H1 (cell line): ENCODE measurements around the gene CSF2. TPM values are rescaled to one million over a fixed set of nuclear protein-coding genes. Genes with fewer than 3 reads are reported as not detected.

ENCODE experiments used
- BCL11A ChIP-seq, 2 experiments: IDR thresholded peaks; one replicate each; pipeline ENCODE4 v1.6.1; 2011; ENCODE audit warnings: low read depth in 2 of 2, low read length in 2 of 2, mild to moderate bottlenecking in 2 of 2
- CREB1 ChIP-seq: IDR thresholded peaks from 2 replicates; pipeline ENCODE4 v1.6.1; 2012; ENCODE audit warnings: inconsistent platforms
- CTBP2 ChIP-seq: IDR thresholded peaks from 2 replicates; pipeline ENCODE4 v1.7.0; 2011; ENCODE audit warnings: borderline replicate concordance, mild to moderate bottlenecking, moderate library complexity, mixed read lengths, low read length; ENCODE audit not compliant: insufficient read depth, insufficient read length
- POU5F1 ChIP-seq: IDR thresholded peaks from 2 replicates; pipeline ENCODE4 v1.6.1; 2011; ENCODE audit warnings: low read depth, mild to moderate bottlenecking, low read length, moderate library complexity
- RFX5 ChIP-seq: IDR thresholded peaks from 2 replicates; pipeline ENCODE4 v1.6.1; 2011; ENCODE audit warnings: low read depth, low read length, improper control_type of control experiment, borderline replicate concordance
- SP4 ChIP-seq: IDR thresholded peaks from 2 replicates; pipeline ENCODE4 v1.6.1; 2012; ENCODE audit warnings: low read length, inconsistent platforms
- polyA plus RNA-seq, 7 experiments: library from polyadenylated mRNA; depleted of rRNA in 3 of 7; stranded (reverse) in 5 of 7; unstranded in 2 of 7; fragments of >200 nt in 5 of 7; fragments of 200-250 nt in 2 of 7; gene quantifications; 1 replicate in 5 of 7; 2 replicates in 1 of 7; 4 replicates in 1 of 7; pipeline versions ENCODE4 v1.2.1 to v1.2.3, GENCODE V29; 2011 to 2013; ENCODE audit warnings: missing spikeins in 2 of 7, mixed read lengths in 2 of 7
- total RNA-seq: library from RNA; stranded (reverse); fragmentation: NEBNext Ultra II Directional; extraction: Animal tissue kit (Norgen Biotek cat#: 25700); gene quantifications from 2 replicates; pipeline ENCODE4 v1.2.1, GENCODE V29; 2021
- TF ChIP-seq, protein P1 (sequence below): fragments of 300-600 bp; sonication (generic); IDR thresholded peaks from 2 replicates; pipeline ENCODE4 v1.7.1; 2012; ENCODE audit warnings: low read length, moderate library complexity, mild to moderate bottlenecking, inconsistent platforms; ENCODE audit not compliant: insufficient replicate concordance
- TF ChIP-seq, protein P2 (sequence below): IDR thresholded peaks from 2 replicates; pipeline ENCODE4 v1.6.1; 2011; ENCODE audit warnings: low read depth, mild to moderate bottlenecking, low read length; ENCODE audit not compliant: insufficient read depth

Gene CSF2
- total and polyA plus RNA-seq, 2 of the 8 experiments (the other 6 are each of a cell fraction or from before 2014, with no cell fraction given), result not detected

DNA sequence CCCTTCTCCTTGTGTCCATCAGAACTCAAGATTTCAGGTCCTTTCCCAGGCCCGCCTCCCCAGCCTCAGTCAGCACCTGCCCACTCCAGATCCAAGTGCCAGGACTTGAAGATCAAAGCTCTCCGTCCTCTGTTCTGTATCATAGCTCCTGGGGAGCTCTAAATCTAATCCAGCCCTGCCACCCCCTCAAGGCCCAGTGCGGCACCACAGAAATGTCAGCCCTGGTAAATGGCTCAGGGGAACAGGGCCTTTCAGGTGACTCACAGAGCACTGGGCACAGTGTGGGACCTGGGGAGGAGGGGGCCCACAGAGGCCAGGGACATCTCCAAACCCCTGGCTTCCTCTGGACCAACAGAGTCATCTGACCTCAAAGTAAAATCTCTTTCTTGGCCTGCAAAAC lies 6.0 kb downstream of the CSF2 start (continued):
- TF ChIP-seq, protein P1, sequence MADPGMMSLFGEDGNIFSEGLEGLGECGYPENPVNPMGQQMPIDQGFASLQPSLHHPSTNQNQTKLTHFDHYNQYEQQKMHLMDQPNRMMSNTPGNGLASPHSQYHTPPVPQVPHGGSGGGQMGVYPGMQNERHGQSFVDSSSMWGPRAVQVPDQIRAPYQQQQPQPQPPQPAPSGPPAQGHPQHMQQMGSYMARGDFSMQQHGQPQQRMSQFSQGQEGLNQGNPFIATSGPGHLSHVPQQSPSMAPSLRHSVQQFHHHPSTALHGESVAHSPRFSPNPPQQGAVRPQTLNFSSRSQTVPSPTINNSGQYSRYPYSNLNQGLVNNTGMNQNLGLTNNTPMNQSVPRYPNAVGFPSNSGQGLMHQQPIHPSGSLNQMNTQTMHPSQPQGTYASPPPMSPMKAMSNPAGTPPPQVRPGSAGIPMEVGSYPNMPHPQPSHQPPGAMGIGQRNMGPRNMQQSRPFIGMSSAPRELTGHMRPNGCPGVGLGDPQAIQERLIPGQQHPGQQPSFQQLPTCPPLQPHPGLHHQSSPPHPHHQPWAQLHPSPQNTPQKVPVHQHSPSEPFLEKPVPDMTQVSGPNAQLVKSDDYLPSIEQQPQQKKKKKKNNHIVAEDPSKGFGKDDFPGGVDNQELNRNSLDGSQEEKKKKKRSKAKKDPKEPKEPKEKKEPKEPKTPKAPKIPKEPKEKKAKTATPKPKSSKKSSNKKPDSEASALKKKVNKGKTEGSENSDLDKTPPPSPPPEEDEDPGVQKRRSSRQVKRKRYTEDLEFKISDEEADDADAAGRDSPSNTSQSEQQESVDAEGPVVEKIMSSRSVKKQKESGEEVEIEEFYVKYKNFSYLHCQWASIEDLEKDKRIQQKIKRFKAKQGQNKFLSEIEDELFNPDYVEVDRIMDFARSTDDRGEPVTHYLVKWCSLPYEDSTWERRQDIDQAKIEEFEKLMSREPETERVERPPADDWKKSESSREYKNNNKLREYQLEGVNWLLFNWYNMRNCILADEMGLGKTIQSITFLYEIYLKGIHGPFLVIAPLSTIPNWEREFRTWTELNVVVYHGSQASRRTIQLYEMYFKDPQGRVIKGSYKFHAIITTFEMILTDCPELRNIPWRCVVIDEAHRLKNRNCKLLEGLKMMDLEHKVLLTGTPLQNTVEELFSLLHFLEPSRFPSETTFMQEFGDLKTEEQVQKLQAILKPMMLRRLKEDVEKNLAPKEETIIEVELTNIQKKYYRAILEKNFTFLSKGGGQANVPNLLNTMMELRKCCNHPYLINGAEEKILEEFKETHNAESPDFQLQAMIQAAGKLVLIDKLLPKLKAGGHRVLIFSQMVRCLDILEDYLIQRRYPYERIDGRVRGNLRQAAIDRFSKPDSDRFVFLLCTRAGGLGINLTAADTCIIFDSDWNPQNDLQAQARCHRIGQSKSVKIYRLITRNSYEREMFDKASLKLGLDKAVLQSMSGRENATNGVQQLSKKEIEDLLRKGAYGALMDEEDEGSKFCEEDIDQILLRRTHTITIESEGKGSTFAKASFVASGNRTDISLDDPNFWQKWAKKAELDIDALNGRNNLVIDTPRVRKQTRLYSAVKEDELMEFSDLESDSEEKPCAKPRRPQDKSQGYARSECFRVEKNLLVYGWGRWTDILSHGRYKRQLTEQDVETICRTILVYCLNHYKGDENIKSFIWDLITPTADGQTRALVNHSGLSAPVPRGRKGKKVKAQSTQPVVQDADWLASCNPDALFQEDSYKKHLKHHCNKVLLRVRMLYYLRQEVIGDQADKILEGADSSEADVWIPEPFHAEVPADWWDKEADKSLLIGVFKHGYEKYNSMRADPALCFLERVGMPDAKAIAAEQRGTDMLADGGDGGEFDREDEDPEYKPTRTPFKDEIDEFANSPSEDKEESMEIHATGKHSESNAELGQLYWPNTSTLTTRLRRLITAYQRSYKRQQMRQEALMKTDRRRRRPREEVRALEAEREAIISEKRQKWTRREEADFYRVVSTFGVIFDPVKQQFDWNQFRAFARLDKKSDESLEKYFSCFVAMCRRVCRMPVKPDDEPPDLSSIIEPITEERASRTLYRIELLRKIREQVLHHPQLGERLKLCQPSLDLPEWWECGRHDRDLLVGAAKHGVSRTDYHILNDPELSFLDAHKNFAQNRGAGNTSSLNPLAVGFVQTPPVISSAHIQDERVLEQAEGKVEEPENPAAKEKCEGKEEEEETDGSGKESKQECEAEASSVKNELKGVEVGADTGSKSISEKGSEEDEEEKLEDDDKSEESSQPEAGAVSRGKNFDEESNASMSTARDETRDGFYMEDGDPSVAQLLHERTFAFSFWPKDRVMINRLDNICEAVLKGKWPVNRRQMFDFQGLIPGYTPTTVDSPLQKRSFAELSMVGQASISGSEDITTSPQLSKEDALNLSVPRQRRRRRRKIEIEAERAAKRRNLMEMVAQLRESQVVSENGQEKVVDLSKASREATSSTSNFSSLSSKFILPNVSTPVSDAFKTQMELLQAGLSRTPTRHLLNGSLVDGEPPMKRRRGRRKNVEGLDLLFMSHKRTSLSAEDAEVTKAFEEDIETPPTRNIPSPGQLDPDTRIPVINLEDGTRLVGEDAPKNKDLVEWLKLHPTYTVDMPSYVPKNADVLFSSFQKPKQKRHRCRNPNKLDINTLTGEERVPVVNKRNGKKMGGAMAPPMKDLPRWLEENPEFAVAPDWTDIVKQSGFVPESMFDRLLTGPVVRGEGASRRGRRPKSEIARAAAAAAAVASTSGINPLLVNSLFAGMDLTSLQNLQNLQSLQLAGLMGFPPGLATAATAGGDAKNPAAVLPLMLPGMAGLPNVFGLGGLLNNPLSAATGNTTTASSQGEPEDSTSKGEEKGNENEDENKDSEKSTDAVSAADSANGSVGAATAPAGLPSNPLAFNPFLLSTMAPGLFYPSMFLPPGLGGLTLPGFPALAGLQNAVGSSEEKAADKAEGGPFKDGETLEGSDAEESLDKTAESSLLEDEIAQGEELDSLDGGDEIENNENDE, result no peak
- TF ChIP-seq POU5F1 (no peak), CTBP2 (no peak), BCL11A (IDR thresholded peaks at IDR 0.05; ENCODE audit: low read depth in 2 of 2, low read length in 2 of 2) (no peak), RFX5 (no peak), SP4 (no peak), CREB1 (no peak)
- TF ChIP-seq, protein P2, sequence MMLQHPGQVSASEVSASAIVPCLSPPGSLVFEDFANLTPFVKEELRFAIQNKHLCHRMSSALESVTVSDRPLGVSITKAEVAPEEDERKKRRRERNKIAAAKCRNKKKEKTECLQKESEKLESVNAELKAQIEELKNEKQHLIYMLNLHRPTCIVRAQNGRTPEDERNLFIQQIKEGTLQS, result no peak
